NCI-H2107 treated with DMSO at 0.1 percent for 48 hours (cell line): ENCODE measurements around the gene DEPDC4.
"Not testable (repeated sequence)": the region's sequence is repeated elsewhere in the genome, so short reads cannot be mapped to it uniquely, and the experiment has no call there.

Experiments
- DNase-seq: peaks from one replicate; lab custom pipeline; 2025; ENCODE audit not compliant: unreplicated experiment; lab: John Stamatoyannopoulos, UW

The DEPDC4 gene

GRCh38 chr12:100266835-100267602, at the start of gene DEPDC4, which contains the start of gene SCYL2:
Gene DEPDC4 (minus strand): TSS chr12:100267079. CDS start chr12:100267076, 3 bp downstream.
Gene SCYL2 (plus strand): TSS chr12:100267177. CDS start chr12:100282971, 15,794 bp downstream.
- DNase-seq: peak; percentile 85

- DNase-seq: no peak
Observed at GRCh38 chr12:100311317-100311716, 44.4 kb upstream of the DEPDC4 start.

DNA sequence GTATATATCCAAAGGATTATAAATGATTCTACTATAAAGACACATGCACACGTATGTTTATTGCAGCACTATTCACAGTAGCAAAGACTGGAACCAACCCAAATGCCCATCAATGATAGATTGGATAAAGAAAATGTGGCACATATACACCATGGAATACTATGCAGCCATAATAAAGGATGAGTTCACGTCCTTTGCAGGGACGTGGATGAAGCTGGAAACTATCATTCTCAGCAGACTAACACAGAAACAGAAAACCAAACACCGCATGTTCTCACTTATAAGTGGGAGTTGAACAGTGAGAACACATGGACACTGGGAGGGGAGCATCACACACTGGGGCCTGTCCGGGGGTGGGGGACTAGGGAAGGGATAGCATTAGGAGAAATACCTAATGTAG, 41.3 kb upstream of the DEPDC4 start:
- not testable (repeated sequence) for DNase-seq

- not testable (repeated sequence) for DNase-seq
Observed at GRCh38 chr12:100304334-100304733, 37.5 kb upstream of the DEPDC4 start.

DNA sequence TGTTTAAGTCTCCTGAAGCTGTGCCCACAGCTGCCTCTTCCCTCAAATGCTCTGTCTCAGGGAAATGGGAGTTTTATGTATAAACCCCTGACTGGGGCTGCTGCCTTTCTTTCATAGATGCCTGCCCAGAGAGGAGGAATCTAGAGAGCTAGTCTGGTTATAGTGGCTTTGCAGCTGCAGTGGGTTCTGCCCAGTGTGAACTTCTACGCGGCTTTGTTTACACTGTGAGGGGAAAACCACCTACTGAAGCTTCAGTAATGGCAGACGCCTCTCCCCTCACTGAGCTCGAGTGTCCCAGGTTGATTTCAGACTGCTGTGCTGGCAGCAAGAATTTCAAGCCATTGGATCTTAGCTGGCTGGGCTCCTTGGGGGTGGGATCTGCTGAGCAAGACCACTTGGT, 37.0 kb upstream of the DEPDC4 start:
- DNase-seq: no peak

- no peak for DNase-seq
Observed at GRCh38 chr12:100302081-100302480, 35.2 kb upstream of the DEPDC4 start.

GRCh38 chr12:100295764-100296555, 29.1 kb upstream of the DEPDC4 start:
- no peak for DNase-seq

- not testable (repeated sequence) for DNase-seq
Observed at GRCh38 chr12:100294366-100294765, 27.5 kb upstream of the DEPDC4 start.

DNA sequence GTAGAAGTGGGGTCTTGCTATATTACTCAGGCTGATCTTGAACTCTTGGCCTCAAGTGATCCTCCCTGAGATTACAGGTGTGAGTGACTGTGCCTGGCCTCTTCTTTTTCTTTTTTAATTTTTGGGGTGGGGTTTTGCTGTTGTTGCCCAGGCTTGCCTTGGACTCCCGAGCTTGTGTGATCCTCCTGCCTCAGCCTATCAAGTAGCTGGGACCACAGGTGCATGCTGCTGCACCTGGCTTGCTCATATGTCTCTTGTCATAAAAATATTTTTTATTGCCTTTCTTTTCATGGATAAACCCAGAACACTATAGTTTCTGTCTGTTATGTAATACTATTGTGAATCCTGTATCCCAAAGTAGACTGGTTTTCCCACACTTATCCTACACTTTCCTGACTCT, 26.1 kb upstream of the DEPDC4 start:
- DNase-seq: no peak

GRCh38 chr12:100290016-100290415, 23.1 kb upstream of the DEPDC4 start:
- DNase-seq: no peak

DNA sequence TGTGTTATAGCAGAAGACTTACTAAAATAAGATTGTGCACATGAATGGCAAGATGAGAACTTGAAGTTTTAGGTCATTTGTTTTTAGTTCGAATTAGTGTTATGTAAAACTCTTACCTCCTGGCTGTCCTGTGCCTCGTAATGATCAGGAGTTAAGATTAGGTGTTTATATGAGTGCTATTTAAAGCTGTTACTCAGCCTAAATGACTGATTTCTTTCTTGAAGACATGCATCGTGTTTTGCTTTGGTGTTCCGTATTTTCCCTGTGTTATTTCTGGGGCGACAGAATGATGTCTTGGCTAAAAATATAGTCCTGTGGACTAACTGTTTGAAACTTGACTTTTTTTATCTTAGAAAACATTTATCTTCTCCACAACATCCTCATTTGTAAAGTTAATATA, 22.2 kb upstream of the DEPDC4 start:
- DNase-seq: no peak

DNA sequence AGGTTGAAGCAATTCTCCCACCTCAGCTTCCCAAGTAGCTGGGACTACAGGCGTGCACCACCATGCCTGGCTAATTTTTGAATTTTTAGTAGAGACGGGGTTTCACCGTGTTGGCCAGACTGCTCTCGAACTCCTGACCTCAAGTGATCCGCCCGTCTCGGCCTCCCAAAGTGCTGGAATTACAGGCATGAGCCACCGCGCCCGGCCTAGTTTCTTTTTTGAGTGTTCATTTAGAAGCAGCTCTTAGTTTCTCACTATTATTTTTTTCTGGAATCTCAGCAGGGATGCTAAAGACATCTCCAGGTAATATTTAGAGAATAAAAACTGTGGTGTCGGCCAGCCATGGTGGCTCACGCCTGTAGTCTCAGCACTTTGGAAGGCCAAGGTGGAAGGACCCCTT, 17.7 kb upstream of the DEPDC4 start:
- DNase-seq: not testable (repeated sequence)

GRCh38 chr12:100279607-100280244, 12.8 kb upstream of the DEPDC4 start:
- no peak for DNase-seq

GRCh38 chr12:100279159-100279558, 12.3 kb upstream of the DEPDC4 start:
- no peak for DNase-seq

- no peak for DNase-seq
Observed at GRCh38 chr12:100274291-100274690, 7.4 kb upstream of the DEPDC4 start.

DNA sequence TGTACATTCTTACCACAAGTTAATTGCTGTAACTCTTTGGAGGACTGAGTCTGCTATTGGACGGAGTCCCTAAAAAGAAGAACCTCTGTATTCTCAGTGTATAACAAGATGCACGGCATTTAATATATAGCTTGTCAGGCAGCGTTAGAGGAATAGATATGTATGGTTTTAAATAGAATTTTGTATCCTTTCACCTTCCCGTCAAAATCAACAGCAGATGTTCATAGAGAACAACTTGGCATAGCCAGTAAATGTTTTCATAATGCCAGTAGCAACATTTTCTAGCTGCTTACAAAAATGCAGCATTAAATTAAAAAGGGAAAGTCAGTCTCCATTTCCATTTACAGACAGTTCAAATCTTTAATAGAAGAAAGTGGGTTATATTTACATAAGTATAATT, 6.9 kb upstream of the DEPDC4 start:
- DNase-seq: no peak

- no peak for DNase-seq
Observed at GRCh38 chr12:100268835-100269564, 2.1 kb upstream of the DEPDC4 start.

GRCh38 chr12:100267603-100268281, 863 bp upstream of the DEPDC4 start:
- no peak for DNase-seq

GRCh38 chr12:100266585-100266834, 369 bp downstream of the DEPDC4 start:
- DNase-seq: peak; percentile 68

GRCh38 chr12:100265732-100266584, 921 bp downstream of the DEPDC4 start:
- no peak for DNase-seq
